Activated CD8-positive, alpha-beta T cell treated with anti-CD3 and anti-CD28 coated beads for 36 hours (primary cell): ENCODE measurements around the gene VASP. TPM values are rescaled to one million over a fixed set of nuclear protein-coding genes. Genes with fewer than 3 reads are reported as not detected.
A peak's percentile ranks its signal among the peaks of the same experiment; 100 is the strongest.

Experiments used
- ATAC-seq: fragments of 200-7000 bp; cut with Tn5 transposase; one replicate; pipeline ENCODE4 v1.10.0; 2021; ENCODE audit warnings: mild to moderate bottlenecking, moderate library complexity
- CTCF ChIA-PET: fragments of 350-600 bp; sonication (Branson Sonifier 250); formaldehyde crosslinking; loops from one replicate; lab custom pipeline; 2021; ENCODE audit warnings: antibody characterized with exemption; lab: Charles Lee
- POLR2A ChIA-PET: fragments of 350-600 bp; sonication (Branson Sonifier 250); formaldehyde crosslinking; loops from one replicate; lab custom pipeline; 2021; ENCODE audit warnings: antibody characterized with exemption; lab: Charles Lee
- DNase-seq: peaks from one replicate; pipeline ENCODE4 v3.0.0-alpha.2; 2020
- H3K27ac Mint-ChIP-seq: one replicate; pipeline ENCODE4 v1.8.0; 2021; ENCODE audit warnings: mild to moderate bottlenecking, mixed read lengths
- H3K27me3 Mint-ChIP-seq: one replicate; pipeline ENCODE4 v1.8.0; 2021; ENCODE audit warnings: mixed read lengths
- H3K36me3 Mint-ChIP-seq: one replicate; pipeline ENCODE4 v1.8.0; 2021; ENCODE audit warnings: low read depth, mixed read lengths
- H3K4me1 Mint-ChIP-seq: one replicate; pipeline ENCODE4 v1.8.0; 2021; ENCODE audit warnings: low read depth, mixed read lengths
- H3K4me3 Mint-ChIP-seq: one replicate; pipeline ENCODE4 v1.8.0; 2021; ENCODE audit warnings: mild to moderate bottlenecking, moderate library complexity, mixed read lengths
- H3K9me3 Mint-ChIP-seq: one replicate; pipeline ENCODE4 v1.8.0; 2021; ENCODE audit warnings: mixed read lengths
- CTCF ChIP-seq: fragments of 200-600 bp; IDR thresholded peaks from one replicate; pipeline ENCODE4 v1.8.0; 2022; ENCODE audit warnings: antibody characterized with exemption, mild to moderate bottlenecking
- intact Hi-C: fragments of 100-400 bp; cut with micrococcal nuclease; formaldehyde crosslinking; loops from one replicate; pipeline ENCODE4 v1.10.0; 2022
- total RNA-seq, 2 experiments: library from RNA; stranded (reverse); gene quantifications; one replicate each; pipeline ENCODE4 v1.2.3, GENCODE V29; 2021

Gene VASP
- total RNA-seq, 2 experiments from 2014 or later, result 152 to 153 TPM

DNA sequence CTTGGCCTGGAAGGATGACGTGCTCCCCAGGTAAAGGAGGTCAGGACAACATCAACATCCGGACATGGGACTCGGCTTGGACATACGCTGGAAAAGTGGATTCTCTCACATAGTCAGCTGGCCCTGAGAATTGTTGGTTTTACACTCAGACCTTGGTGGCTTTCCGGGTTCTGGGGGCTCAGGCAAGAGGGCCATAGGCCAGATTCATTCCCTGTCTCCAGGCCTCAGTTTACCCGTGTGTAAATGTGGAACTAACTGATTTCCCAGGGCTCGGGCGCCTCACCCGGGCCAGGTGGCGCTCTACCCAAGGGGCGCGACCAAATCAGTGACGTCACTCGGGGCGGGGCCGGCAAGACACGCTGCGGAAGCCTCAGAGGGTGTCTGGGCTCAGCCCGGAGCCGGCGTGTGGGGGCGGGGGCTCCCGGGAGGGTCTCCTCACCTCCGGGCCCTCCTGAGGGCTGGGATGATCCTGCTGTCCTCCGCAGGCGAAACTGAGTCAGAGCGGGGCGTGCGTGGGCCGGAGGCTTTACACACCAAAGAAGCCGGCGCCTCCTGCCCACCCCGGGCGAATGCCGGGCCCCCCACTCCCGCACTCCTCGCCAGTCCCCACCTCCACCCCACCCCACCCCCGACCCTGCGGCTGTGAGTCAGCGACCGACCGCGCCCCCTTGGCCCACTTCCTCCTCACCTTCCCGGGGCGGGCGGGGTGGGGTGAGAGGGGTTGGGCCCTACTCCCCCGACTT is 862 bp upstream of the VASP start:
- Mint-ChIP-seq H3K27me3 (no peaks in the 10 kb centered on the region), H3K36me3 (peaks cover 17% of the 10 kb centered on the region), H3K4me3 (peak overlapping the region; percentile 96), H3K9me3 (no peaks in the 10 kb centered on the region), H3K27ac (peak overlapping the region; percentile 95), H3K4me1 (peaks cover 33% of the 10 kb centered on the region)
- peak; percentile 83 for ATAC-seq
- peak; percentile 45 for TF ChIP-seq CTCF
- ChIA-PET POLR2A (interaction anchor here (0.7 to 0.9 kb wide), 3 partner anchors 21 to 186 kb away, joined by 3 read pairs; partner anchors contain the start of genes QPCTL and SNRPD2), CTCF (interaction anchor here (0.9 to 4.1 kb wide), 7 partner anchors 9 to 136 kb away, joined by 3 to 23 read pairs (median 8); no protein-coding TSS in a partner anchor)
- intact Hi-C loops, result loop anchor here (5.0 kb wide), 1 partner anchor 136 kb away; no protein-coding TSS in a partner anchor
- peak; percentile 100 for DNase-seq

DNA sequence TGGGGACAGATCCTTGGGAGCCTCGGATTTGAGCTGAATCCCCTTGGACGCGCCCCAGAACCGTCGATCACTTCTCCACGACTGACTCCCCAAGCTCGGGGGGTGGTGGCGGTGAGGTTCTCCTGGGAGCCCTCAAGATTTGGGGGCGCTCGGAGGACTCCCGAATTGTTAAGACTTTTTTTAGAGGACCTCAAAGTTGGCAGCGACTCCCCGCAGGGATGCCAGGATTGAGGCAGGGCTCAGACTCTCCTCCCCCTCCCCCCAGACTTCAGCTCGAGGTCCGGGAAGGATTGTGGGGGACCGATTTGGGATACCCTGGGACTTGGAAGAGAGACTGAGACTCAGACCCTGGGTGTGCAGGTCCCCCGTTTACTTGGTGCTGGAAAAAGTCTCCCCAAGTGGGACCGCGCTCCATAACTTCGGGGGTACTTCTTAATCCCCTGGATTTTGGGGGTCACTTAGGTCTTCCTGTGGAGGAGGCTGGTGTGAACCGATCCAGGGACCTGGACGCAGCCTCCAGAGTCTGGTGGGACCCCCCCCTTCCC is 665 bp downstream of the VASP start:
- H3K4me1 Mint-ChIP-seq, result peaks cover 43% of the 10 kb centered on the region
- CTCF ChIA-PET, result interaction anchor here (1.0 to 1.4 kb wide), 3 partner anchors 23 to 134 kb away, joined by 3 to 9 read pairs (median 5); no protein-coding TSS in a partner anchor
- no peak for TF ChIP-seq CTCF
- peak overlapping the region; percentile 96 for H3K4me3 Mint-ChIP-seq
- no peaks in the 10 kb centered on the region for H3K27me3 Mint-ChIP-seq
- no peak for DNase-seq
- intact Hi-C loops, result loop anchor here (5.0 kb wide), 1 partner anchor 134 kb away; no protein-coding TSS in a partner anchor
- peaks cover 17% of the 10 kb centered on the region for H3K36me3 Mint-ChIP-seq
- no peaks in the 10 kb centered on the region for H3K9me3 Mint-ChIP-seq
- POLR2A ChIA-PET, result interaction anchor here (1.0 to 1.4 kb wide), 3 partner anchors 9 to 134 kb away, joined by 3 to 8 read pairs (median 5); no protein-coding TSS in a partner anchor
- peak overlapping the region; percentile 90 for H3K27ac Mint-ChIP-seq
- ATAC-seq, result no peak

GRCh38 chr19:45508417-45508860 is 1.2 kb downstream of the VASP start:
- no peak for TF ChIP-seq CTCF
- CTCF ChIA-PET, result interaction anchor here (1.0 to 1.4 kb wide), 3 partner anchors 23 to 134 kb away, joined by 3 to 9 read pairs (median 5); no protein-coding TSS in a partner anchor
- Mint-ChIP-seq H3K27me3 (no peaks in the 10 kb centered on the region), H3K4me1 (peaks cover 47% of the 10 kb centered on the region), H3K36me3 (peaks cover 17% of the 10 kb centered on the region), H3K9me3 (no peaks in the 10 kb centered on the region), H3K27ac (peak overlapping the region; percentile 90), H3K4me3 (peak overlapping the region; percentile 96)
- peak; percentile 79 for DNase-seq
- no peak for ATAC-seq
- intact Hi-C loops, result loop anchor here (5.0 kb wide), 1 partner anchor 134 kb away; no protein-coding TSS in a partner anchor
- POLR2A ChIA-PET, result interaction anchor here (1.0 to 1.4 kb wide), 3 partner anchors 9 to 133 kb away, joined by 3 to 8 read pairs (median 5); no protein-coding TSS in a partner anchor

DNA sequence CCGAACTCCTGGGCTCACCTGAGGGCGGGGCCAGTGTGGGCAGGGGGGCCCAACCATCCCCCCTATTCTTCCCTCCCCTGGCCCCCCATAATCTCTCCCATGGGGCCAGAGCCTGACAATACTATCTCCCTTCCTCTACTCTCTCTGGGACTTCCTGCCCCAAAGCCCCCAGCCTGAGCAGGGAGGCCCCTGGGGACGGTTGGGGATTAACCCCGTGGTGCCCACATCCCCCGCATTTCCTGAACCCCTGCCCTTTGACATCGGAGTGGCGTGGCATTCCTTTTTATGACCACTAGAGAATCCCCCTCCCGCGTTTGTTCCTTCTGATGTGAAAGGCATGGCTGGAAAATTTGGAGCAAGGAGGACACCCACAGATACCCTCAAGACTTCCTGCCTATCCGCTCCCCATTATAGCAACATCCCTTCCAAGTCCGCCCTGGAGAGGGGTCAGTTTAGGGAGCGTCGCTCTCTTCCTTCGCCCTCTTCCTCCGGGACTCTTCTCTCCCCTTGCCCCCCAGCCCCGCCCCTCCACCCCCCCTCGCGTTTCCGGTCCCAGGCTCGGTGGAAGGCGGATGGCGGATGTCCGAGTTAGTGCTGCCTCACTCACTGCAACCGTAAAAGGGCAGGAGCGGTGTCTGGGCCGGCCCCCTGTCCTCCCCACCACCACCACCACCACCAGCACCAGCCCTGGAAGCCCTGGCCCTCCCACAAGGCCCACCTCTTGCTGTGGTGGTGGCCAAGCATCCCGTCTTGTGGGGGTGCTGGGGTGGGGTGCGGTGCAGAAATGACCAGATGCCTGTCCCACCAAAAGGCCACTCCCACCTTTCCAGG is 1.8 kb downstream of the VASP start:
- peak; percentile 1 for ATAC-seq
- ChIA-PET CTCF (interaction anchor here (1.0 to 1.4 kb wide), 6 partner anchors 13 to 133 kb away, joined by 3 to 9 read pairs (median 4); no protein-coding TSS in a partner anchor), POLR2A (interaction anchor here (1.4 kb wide), 2 partner anchors 10 to 133 kb away, joined by 5 to 8 read pairs; no protein-coding TSS in a partner anchor)
- Mint-ChIP-seq H3K36me3 (peaks cover 19% of the 10 kb centered on the region), H3K4me1 (peaks cover 52% of the 10 kb centered on the region), H3K27ac (peak overlapping the region; percentile 90), H3K4me3 (peak overlapping the region; percentile 96), H3K9me3 (no peaks in the 10 kb centered on the region), H3K27me3 (no peaks in the 10 kb centered on the region)
- intact Hi-C loops, result loop anchor here (5.0 kb wide), 1 partner anchor 133 kb away; no protein-coding TSS in a partner anchor
- DNase-seq, result peak; percentile 60
- TF ChIP-seq CTCF, result no peak
